Lower leg skin (tissue), 3 donors: ENCODE measurements around the gene JAKMIP2.

Experiments used
- CTCF ChIP-seq, 3 donors: fragments of 450-650 bp; IDR thresholded peaks; one replicate each; pipeline ENCODE4 v1.5.1; 2016; ENCODE audit warnings: antibody characterized with exemption in 3 of 3, mild to moderate bottlenecking in 3 of 3, moderate library complexity in 2 of 3
- POLR2A ChIP-seq, 2 donors: fragments of 450-650 bp; IDR thresholded peaks; one replicate each; pipeline ENCODE4 v1.6.1; 2016 to 2017; ENCODE audit warnings: antibody characterized with exemption in 2 of 2, mild to moderate bottlenecking in 1 of 2, moderate library complexity in 1 of 2

DNA sequence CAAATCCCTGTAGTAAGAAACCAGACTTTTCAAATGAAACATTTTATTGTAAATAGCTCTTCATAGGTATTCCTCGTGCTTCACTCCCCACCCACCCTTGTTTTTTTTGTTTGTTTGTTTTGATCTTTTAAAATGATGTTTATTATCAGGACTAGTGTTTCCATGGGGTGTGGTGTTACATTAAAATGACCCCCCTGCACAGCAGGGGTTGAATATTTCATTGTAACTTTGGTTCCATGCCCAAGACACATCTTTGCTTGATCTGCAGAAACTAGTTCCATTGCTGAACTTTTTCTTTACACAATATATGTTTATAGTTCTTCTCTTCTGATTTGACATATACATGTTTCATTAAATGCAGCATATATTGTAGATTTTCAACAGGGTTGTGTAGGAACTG, 191.4 kb downstream of the JAKMIP2 start:
- TF ChIP-seq POLR2A (IDR thresholded peaks at IDR 0.05): no peak
- TF ChIP-seq CTCF (IDR thresholded peaks at IDR 0.05): no peak
